OCI-LY1 (cell line): ENCODE data around the gene NECAP2.
"Not testable (repeated sequence)": the region's sequence is repeated elsewhere in the genome, so short reads cannot be mapped to it uniquely, and the experiment has no call there.

ENCODE experiments used
- CTCF ChIP-seq: fragments of 200-600 bp; sonication (generic), shearing (Covaris generic); IDR thresholded peaks from 2 replicates; pipeline ENCODE4 v1.5.1; 2017; ENCODE audit warnings: mild to moderate bottlenecking, antibody characterized with exemption, low read length, moderate library complexity, mixed read lengths
- EZH2 ChIP-seq: fragments of 200-600 bp; sonication (generic), shearing (Covaris generic); IDR thresholded peaks from 2 replicates; pipeline ENCODE4 v1.8.0; 2017; ENCODE audit warnings: borderline replicate concordance, mixed run types, mild to moderate bottlenecking, antibody characterized with exemption, low read length, moderate library complexity, mixed read lengths

DNA sequence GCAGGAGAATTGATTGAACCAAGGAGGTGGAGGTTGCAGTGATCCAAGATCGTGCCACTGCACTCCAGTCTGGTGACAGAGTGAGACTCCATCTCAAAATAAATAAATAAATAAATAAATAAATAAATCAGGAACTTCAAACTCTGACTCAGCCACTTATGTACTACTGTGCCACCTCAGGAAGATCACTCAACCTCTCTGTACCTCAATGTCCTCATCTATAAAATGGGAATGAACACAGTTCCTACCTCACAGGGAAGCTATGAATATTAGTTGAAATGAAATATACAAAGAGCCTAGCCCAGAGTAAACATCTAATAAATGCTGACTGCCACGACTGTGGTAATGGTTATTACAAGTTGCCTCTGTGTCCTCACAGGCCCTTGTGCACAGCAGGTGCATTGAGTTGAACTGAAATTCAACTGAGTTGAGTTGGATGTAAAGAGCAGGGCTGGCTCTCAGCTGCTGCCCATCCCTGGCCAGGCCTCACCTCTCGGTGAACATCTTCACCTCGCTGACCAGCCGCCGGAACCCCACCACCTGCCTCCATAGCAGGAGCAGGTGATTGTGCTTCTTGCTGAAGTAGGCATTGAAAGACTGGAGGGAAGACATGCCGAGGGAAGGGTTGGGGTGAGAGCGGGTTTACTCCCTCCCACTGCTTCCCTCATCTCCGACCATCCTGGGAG, 48.8 kb downstream of the NECAP2 start:
- TF ChIP-seq CTCF, EZH2: not testable (repeated sequence)
